A673 (cell line): ENCODE measurements around the gene SMIM21.

Experiments
- CTCF ChIP-seq: fragments of 300-800, 200-600 bp; sonication (generic); conservative IDR thresholded peaks from 2 replicates; pipeline ENCODE4 v1.5.1; 2017; ENCODE audit warnings: low read depth, mild to moderate bottlenecking, antibody characterized with exemption, low read length, moderate library complexity, mixed read lengths
- EZH2 ChIP-seq: fragments of 200-600 bp; sonication (generic); IDR thresholded peaks from 2 replicates; pipeline ENCODE4 v1.6.1; 2017; ENCODE audit warnings: borderline replicate concordance, low read depth, mild to moderate bottlenecking, mixed read lengths, antibody characterized with exemption, low read length; ENCODE audit not compliant: poor library complexity, severe bottlenecking

DNA sequence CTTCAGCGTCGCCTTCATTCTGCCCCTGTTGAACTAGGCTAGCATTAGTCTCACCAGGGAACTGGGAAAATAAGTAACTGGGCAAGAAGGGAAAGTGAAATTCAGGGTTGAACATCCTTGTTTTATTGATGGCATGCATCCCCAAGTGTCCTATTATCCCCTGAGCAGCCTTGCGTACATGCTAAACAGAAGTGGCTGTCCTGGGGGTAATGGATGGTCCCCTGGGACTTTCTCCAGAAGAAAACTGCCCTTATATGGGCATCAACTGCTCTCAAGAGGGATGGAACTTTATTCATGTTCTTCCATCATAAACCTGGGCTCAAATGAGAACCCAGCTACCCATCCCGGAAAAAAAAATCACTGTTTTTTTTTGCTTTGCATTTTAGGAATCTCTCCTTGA is 11.8 kb upstream of the SMIM21 start:
- TF ChIP-seq EZH2, result no peak
- TF ChIP-seq CTCF, result no peak
